ENCODE results near the gene ATP6V0C. TPM values are rescaled to one million over a fixed set of nuclear protein-coding genes. Genes with fewer than 3 reads are reported as not detected.

The ATP6V0C gene
- total RNA-seq, 1 experiment from 2014 or later: 176 TPM

- Histone ChIP-seq H3K27me3 (ENCODE audit: insufficient read depth, low read length) (no peaks in the 10 kb centered on the region), H3K4me1 (ENCODE audit: insufficient read depth, low read length) (no peaks in the 10 kb centered on the region), H3K23me2 (ENCODE audit: insufficient read length, low read depth, low read length, poor library complexity, severe bottlenecking) (peaks cover 3% of the 10 kb centered on the region), H3K9ac (ENCODE audit: extremely low read depth, insufficient read length, low read length) (no peak overlapping the region), H3K27ac (ENCODE audit: insufficient read length, low read depth, low read length) (no peak overlapping the region), H4K91ac (ENCODE audit: insufficient read length, low read depth, low read length) (no peak overlapping the region), H2AK5ac (ENCODE audit: insufficient read length, low read length) (no peak overlapping the region), H3T11ph (ENCODE audit: low read length) (no peak overlapping the region), H3K79me2 (ENCODE audit: insufficient read depth, low read length) (no peaks in the 10 kb centered on the region), H3K14ac (ENCODE audit: insufficient read depth, low read length) (no peak overlapping the region), H2BK15ac (ENCODE audit: low read depth, low read length) (no peak overlapping the region), H4K8ac (replicated peaks; ENCODE audit: insufficient read length, low read depth, low read length) (no peak overlapping the region), H3K4me2 (ENCODE audit: insufficient read depth, insufficient read length, low read length) (peak overlapping the region; percentile 25), H2BK20ac (ENCODE audit: low read depth, low read length, poor library complexity, severe bottlenecking) (no peak overlapping the region), H3K9me3 (ENCODE audit: control insufficient read depth, low read depth, low read length) (no peaks in the 10 kb centered on the region), H3K56ac (ENCODE audit: insufficient read length, low read depth, low read length) (no peak overlapping the region), H3K4ac (ENCODE audit: low read depth, low read length) (no peak overlapping the region), H4K20me1 (ENCODE audit: control insufficient read depth, insufficient read depth, insufficient read length) (no peaks in the 10 kb centered on the region), H2BK5ac (ENCODE audit: insufficient read length, low read length) (no peak overlapping the region), H2BK120ac (ENCODE audit: low read depth, low read length, poor library complexity, severe bottlenecking) (no peak overlapping the region), H4K5ac (ENCODE audit: insufficient read length, low read depth, low read length) (no peak overlapping the region), H3K23ac (ENCODE audit: insufficient read length, low read depth, low read length) (no peak overlapping the region), H3K79me1 (ENCODE audit: insufficient read depth, low read depth, low read length, poor library complexity, severe bottlenecking) (no peaks in the 10 kb centered on the region), H3K18ac (ENCODE audit: insufficient read length, low read depth, low read length) (no peak overlapping the region), H2AFZ (ENCODE audit: low read length) (no peak overlapping the region), H2BK12ac (ENCODE audit: insufficient read length, low read depth, low read length) (no peak overlapping the region)
- Mint-ChIP-seq H3K36me3 (ENCODE audit: insufficient read depth in 1 of 3, low read depth in 3 of 3) (peaks cover 0 to 8% (median 0%) of the 10 kb centered on the region in 3 experiments; a peak in 4 of 7 replicates), H3K27me3 (ENCODE audit: low read depth) (no peaks in the 10 kb centered on the region), H3K4me3 (peak overlapping the region; percentile 24 to 68; a peak in 4 of 5 replicates), H3K4me1 (peaks cover 3 to 7% of the 10 kb centered on the region in 2 experiments), H3K27ac (no peak overlapping the region; a peak in 1 of 7 replicates), H3K9me3 (no peaks in the 10 kb centered on the region)
- no peak for DNase-seq
- TF ChIP-seq CTCF (conservative IDR thresholded peaks at IDR 0.05): no peak
- no CpG with 5 or more reads among the region's 18 CpGs for WGBS (ENCODE audit: extremely low coverage, insufficient read length, low lambda C conversion rate)
Measured at GRCh38 chr16:2501946-2502895, 11.5 kb upstream of the ATP6V0C start.
